ENCODE measurements around the gene CLSTN2. TPM values are rescaled to one million over a fixed set of nuclear protein-coding genes. Genes with fewer than 3 reads are reported as not detected.

CLSTN2 gene
- total and polyA plus RNA-seq, 2 of the 13 experiments (the other 11 are each of a cell fraction or from before 2014, with no cell fraction given) = not detected

- TF ChIP-seq PAXIP1 (CRISPR knock-in tag; conservative IDR thresholded peaks at IDR 0.05) = no peak
- no peak for TF ChIP-seq ISL2 (CRISPR knock-in tag; IDR thresholded peaks at IDR 0.05)
- no peak for TF ChIP-seq POGK (CRISPR knock-in tag; conservative IDR thresholded peaks at IDR 0.05)
- no peak for TF ChIP-seq NFE2L1 (CRISPR knock-in tag; IDR thresholded peaks at IDR 0.05; ENCODE audit: borderline replicate concordance)
- no peak for TF ChIP-seq HHEX (CRISPR knock-in tag; IDR thresholded peaks at IDR 0.05)
These were observed 531.5 kb downstream of the CLSTN2 start (continued) for GRCh38 chr3:140466535-140466934.

- H3K4me1 ChIP-seq (ENCODE audit: insufficient read depth, low read length) = no peaks in the 10 kb centered on the region
- H3K36me3 ChIP-seq (replicated peaks in 1 of 2; ENCODE audit: control insufficient read depth in 1 of 2, insufficient read depth in 2 of 2, low read length in 2 of 2) = no peaks in the 10 kb centered on the region
- intact Hi-C loops (cut with micrococcal nuclease; ENCODE audit: unreplicated experiment) = no loop called here
- H4K20me1 ChIP-seq (ENCODE audit: insufficient read depth, low read length) = no peaks in the 10 kb centered on the region
- no TSS peak for BruUV-seq (replicated peaks)
- FAIRE-seq (no peak), DNase-seq (ENCODE audit: low spot score) (peak; percentile 25), ATAC-seq (no peak)
- ChIA-PET POLR2A (no interaction called here), CTCF (ENCODE audit: low intra/inter-chr PET ratio, low total read pairs) (no interaction called here)
- no peak overlapping the region for H2AFZ ChIP-seq (ENCODE audit: low read length)
- H3K27me3 ChIP-seq (ENCODE audit: control insufficient read depth in 1 of 2, insufficient read depth in 2 of 2, low read length in 2 of 2) = no peaks in the 10 kb centered on the region
- H3K9ac ChIP-seq (ENCODE audit: insufficient read depth, low read depth, low read length) = no peak overlapping the region
- H3K27ac ChIP-seq (ENCODE audit: extremely low read length, insufficient read depth, low read length) = no peak overlapping the region
- 0% methylated on average over 4 of the region's 4 CpGs for WGBS (ENCODE audit: low lambda C conversion rate)
- no peaks in the 10 kb centered on the region for H3K79me2 ChIP-seq (ENCODE audit: insufficient read depth, low read length)
- H3K9me3 ChIP-seq (ENCODE audit: low read length) = no peaks in the 10 kb centered on the region
- TF ChIP-seq YEATS4 (CRISPR knock-in tag; IDR thresholded peaks at IDR 0.05; ENCODE audit: borderline replicate concordance) (no peak), MAFG (CRISPR knock-in tag; IDR thresholded peaks at IDR 0.05) (no peak), FOSL2 (CRISPR knock-in tag; IDR thresholded peaks at IDR 0.05) (peak; percentile 52; the same call in 1 of the 2 replicates)
- no peak overlapping the region for H3K4me3 ChIP-seq (replicated peaks in 1 of 3; ENCODE audit: insufficient read depth in 1 of 3, low read depth in 2 of 3, low read length in 3 of 3)
- in situ Hi-C loops (cut with HindIII; ENCODE audit: extremely low pct_ligation_motif_present, low pct_unique_long_range_greater_than_20kb) = no loop called here
- no peak overlapping the region for H3K4me2 ChIP-seq (ENCODE audit: low read depth, low read length)
These were observed 532.2 kb downstream of the CLSTN2 start for GRCh38 chr3:140467104-140467577.
